HG02943 (cell line): ENCODE measurements around the gene TTLL8.

ENCODE experiments used
- ATAC-seq: cut with Tn5 transposase; IDR thresholded peaks from one replicate; pipeline ENCODE4 v1.9.1; 2021; ENCODE audit warnings: mild to moderate bottlenecking, low read depth, moderate library complexity; ENCODE audit not compliant: unreplicated experiment

TTLL8 gene

DNA sequence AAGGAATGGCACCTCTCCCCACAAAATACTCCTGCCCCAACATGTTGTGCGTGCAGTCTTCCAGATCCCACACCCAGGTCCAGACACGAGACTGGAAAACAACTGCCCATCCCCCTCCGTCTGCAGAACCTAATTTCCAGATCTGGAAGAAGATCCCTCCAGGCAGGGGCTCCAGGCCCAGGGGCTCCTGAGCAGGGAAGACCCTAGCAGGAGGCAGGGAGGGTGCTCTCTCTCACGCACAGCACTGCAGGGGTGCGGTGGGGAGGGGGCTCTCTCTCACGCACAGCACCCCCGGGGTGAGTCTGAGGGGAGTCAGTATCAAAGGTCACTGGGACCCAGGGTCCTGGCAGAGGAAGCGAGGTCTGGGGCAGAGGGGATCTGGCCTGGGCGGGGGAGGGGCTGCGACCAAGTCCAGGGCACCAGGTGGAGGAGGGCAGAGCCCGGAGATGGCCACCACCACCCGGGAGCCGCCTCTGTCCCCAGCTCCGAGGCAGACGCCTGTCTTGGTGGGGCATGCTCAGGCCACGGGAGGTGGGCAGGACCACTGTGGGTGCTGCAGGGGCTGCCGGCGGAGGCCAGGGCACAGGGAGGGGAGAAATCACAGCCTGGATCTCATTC, 25.5 kb upstream of the TTLL8 start:
- no peak for ATAC-seq

GRCh38 chr22:50082961-50083461, 24.9 kb upstream of the TTLL8 start:
- ATAC-seq: no peak

GRCh38 chr22:50082197-50082715, 24.2 kb upstream of the TTLL8 start:
- no peak for ATAC-seq

GRCh38 chr22:50081426-50082196, 23.5 kb upstream of the TTLL8 start:
- no peak for ATAC-seq

DNA sequence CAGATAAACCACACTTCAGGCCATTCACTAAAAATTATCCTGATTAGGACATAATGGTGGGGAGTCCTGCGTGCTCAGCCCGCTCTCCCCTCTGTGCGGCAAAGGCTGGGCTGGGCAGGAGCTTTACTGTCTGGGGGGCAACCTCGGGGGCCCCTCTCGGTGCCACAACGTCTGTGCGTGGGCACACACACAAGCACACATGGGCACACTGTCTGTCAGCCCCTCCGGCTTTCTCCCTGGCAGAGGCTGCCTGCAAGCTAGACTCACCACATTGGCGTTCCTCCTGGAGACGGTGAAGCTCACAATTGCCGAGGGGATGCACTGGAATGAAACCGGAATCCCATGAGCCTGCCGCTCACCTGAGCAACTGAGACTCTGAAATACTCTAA, 22.0 kb upstream of the TTLL8 start:
- no peak for ATAC-seq

GRCh38 chr22:50078761-50079160, 20.7 kb upstream of the TTLL8 start:
- no peak for ATAC-seq

- no peak for ATAC-seq
Measured at GRCh38 chr22:50078246-50078645, 20.1 kb upstream of the TTLL8 start.

DNA sequence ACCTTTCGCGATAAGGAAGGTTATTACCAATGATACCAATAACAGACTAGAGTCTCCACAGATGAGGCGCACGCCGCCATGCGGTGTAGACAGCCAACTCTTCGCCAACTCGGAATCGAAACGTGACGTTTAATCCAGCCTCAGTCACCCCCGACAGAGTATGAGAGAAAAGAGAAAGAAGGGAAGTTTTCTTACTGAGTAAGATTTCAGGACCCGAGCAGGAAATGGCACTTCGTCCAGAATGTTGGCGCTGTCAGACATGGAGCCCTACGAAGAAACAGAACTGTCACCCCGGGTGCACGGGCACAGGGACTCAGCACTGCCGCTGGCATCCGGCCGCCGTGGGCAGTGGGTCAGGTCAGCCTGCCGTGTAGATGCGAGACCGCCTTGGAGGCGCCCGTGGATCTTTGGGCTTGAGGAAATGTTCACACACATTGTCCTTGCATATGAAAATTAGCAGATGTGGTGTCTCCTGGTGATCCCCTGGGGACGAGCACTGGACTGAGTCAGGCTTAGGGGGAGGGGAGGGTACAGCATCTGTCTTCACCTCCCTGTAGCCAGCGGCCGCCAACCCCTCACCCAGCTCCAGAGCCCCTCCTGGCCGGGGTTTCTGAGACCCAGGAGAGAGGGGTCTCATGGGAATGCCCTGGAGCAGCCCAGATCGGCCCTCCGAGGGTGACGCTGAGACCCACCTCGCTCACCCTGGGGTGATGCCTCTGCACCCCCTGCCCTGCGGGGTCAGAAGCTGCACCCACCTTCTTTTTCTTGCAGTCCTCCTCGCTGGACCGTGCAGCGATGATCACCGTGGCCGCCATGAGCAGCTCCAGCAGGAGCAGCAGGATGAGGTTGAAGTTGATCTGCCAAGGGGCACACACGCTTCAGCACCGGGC, 18.8 kb upstream of the TTLL8 start:
- ATAC-seq: no peak

- ATAC-seq: no peak
Measured at GRCh38 chr22:50074551-50075530, 16.7 kb upstream of the TTLL8 start.

- ATAC-seq: no peak
Measured at GRCh38 chr22:50074056-50074455, 16.0 kb upstream of the TTLL8 start.

DNA sequence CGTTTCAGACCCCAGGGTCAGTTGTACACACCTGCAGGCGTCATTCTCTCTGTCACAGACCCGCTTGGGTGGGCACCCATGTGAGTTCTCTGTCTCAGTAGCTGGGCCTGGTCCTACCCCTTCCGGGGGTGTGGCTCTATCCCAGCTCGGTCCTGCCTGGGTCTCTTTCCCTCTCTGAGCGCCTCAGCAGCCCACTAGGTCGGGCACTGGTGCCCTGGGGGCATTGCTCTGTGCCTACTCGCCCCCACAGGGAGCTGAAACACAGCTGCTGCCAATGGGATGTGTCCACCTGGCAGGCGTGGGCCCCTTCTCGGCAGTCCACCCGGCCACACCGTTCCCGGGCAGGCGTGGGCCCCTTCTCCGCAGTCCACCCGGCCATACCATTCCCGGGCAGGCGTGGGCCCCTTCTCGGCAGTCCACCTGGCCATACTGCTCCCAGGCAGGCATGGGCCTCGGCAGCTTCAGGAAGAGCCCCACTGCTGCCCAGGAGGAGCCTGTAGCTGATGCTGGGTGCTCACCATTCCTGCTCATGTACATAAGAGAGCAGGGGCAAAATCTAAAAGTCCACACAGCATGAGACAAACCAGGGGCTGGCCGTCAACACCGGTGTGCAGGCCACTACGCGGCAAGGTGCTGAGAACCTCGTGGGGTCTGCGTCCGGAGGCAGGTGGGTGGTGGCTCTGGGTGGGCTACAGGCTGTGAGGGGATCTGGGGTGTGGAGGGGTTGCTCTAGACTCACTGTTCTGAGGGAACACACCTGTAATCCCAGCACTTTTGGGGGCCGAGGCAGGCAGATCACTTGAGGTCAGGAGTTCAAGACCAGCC, 14.8 kb upstream of the TTLL8 start:
- no peak for ATAC-seq

GRCh38 chr22:50072167-50072555, 14.1 kb upstream of the TTLL8 start:
- no peak for ATAC-seq

GRCh38 chr22:50071432-50072166, 13.5 kb upstream of the TTLL8 start:
- ATAC-seq: no peak

DNA sequence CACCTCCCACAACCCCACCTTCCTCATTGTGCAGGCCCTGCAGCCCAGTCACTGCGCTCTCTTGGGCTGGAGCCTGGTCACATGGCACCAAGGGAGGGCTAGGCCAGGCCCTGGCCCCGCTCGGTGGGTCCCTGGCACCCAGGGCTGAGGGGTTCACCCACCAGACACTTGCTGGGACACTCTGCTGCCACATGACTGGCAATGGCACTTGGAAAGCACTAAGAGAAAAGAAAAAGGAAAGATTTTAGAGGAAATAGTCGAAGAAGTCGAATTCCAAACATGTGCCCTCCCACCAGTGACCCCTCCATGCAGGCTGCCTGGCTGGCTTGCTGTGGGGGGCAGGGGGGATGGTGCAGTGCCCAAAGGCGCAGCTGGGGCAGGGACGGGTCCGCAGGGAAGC, 12.3 kb upstream of the TTLL8 start:
- no peak for ATAC-seq

DNA sequence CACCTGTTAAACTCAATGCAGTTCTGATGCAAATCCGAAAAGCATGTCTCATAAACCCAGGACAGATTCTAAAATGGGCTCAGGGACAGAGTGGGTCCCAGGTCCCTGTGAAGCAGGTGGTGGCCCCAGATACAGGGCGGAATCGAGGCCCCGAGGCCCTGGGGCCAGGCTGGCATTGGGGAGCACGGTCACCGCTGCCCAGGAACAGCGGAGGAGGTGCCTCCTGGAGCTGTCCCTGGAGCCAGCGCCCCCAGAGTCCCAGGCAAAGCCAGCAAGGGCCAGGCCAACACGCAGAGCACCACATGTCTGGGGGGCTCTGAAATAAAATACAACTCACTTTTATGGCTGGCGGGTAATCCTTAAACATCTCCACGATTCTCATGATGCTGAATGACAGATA, 10.0 kb upstream of the TTLL8 start:
- ATAC-seq: no peak

GRCh38 chr22:50067244-50067643, 9.1 kb upstream of the TTLL8 start:
- no peak for ATAC-seq

DNA sequence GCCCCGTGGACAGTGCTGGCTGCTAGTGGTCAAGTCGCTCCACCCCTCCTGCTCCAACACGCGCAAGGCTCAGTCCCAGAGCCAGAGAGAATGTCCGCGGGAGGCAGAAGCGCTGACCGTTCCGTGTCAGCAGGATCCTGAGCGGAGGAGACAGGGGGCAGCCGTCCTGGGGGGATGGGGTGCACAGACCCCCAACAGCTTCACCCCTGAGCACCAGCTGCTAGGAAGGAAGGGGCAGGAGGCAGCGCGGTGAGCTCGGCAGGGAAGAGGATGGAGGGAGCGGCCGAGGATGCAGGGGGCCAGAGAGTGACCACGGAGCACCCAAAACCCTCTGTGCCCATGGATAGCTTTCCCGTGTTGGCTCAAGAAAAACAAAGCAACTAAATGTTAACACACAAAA, 6.4 kb upstream of the TTLL8 start:
- ATAC-seq: no peak
